AG08396 (cell line): Measurements from ENCODE around the gene RPA1.
"Not testable (repeated sequence)": the region's sequence is repeated elsewhere in the genome, so short reads cannot be mapped to it uniquely, and the experiment has no call there.

Source experiments
- DNase-seq: peaks from one replicate; pipeline ENCODE4 v3.0.0; 2012; ENCODE audit warnings: low spot score, mixed read lengths

Gene RPA1

DNA sequence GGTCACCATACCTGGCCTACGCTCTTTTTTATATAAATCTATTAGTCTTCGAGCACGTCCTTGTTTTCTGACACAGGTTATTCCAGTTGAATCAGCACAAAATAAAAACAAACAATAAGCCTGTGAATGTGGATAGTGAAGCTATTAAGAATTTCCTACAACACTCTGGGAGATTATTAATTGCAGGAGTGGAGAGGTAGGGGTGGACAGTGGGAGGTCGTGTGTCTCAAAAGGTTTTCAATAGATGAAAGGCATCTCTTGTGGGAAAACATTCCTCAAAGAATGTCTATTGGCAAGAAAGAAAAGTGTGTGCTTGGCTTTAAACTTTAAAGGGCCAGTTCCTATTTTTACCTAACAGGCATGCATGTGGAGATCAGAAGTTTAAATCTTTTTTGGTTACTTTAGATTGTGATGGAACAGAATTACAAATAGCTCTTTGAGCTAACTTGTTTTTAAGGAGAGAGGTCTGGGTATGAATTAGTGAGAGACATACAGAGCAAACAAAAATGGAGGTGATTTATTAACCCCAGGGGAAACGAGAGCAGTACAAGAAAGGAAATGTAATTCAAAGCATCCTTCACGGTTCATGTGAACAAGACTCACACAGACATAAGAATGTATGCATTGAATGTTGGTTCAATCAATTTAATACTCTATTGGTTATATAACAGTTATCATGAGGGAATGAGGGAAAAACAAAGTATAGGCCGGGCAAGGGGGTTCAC, 9.1 kb upstream of the RPA1 start:
- DNase-seq, result no peak

GRCh38 chr17:1829216-1829591, 601 bp upstream of the RPA1 start:
- peak; percentile 35 for DNase-seq

DNA sequence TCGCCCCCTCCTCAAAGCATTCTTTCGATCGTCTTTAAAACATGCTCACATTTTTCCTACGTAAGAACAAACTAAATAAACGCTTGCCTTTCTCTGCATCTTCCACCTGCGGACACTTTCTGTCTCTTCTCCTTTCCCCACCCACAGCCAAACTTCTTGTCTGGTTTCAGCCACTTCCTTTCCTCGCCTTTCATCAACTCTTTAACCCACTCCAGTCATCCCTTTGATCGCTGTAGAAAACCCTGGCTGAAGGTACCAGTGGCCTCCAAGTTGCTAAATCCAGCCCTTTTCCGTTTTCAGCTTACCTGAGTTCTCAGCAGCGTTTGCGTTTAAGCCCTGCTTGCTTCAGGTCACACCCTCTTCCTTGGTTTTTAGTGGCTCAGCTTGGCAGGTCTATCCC, 483 bp downstream of the RPA1 start:
- DNase-seq, result peak; percentile 13

DNA sequence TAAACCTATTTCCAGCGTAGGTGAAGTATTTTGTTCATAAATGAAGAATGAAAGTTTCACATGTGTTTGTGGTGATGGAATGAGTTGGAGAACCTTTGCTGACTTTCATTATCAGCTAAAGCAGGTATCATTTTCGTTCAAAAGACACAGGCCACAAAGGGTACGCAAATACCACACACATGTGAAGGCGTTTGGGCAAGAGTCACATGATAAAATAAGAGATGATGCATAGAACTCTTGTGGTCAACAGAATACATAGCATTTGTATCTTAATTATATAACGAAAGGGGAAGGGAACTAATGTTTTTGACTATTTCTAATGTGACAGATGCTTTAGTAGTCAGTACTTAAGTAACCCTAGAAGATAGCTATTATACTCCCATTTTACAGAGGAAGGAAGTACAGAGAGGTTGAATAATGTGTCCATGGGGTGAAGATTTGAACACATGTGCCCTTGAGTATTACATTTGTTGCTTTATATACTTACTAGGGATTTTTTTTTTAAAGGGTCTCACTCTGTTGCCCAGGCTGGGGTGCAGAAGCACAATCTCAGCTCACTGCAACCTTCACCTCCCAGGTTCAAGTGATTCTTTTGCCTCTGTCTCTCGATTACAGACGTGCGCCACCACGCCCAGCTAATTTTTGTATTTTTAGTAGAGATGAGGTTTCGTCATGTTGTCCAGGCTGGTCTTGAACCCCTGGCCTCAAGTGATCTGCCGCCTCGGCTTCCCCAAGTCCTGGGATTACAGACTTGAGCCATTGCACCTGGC, 4.8 kb downstream of the RPA1 start:
- no peak for DNase-seq

DNA sequence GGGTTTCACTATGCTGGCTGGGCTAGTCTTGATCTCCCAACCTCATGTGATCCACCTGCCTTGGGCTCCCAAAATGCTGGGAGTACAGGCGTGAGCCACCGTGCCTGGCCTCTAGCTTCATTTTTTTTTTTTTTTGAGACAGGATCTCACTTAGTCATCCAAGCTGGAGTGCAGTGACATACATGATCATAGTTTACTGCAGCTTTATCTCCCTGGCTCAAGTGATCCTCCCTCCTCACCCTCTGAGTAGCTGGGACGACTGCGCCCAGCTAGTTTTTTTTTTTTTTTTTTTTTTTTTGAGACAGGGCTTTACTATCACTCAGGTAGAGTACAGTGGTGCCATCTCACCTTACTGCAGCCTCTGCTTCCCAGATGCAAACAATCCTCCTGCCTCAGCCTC, 9.7 kb downstream of the RPA1 start:
- DNase-seq, result no peak

DNA sequence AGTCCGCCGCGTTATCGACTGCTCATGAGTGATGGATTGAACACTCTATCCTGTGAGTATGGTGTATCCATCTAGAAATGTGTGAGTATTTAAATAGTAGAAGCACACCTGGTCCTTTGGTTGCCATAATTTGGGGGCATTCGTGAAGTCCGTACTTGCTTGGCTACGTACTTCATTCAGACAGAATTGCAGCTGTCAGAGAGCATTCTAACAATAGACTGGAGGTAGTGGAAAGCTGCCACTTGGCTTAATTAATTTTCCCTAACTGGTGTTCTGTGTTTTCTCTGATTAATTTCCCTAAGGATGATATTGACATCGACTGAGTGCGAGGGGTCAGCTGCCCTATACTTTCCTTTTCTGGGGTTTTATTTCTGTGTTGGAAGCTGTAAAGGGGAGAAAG, 14.1 kb downstream of the RPA1 start:
- no peak for DNase-seq

DNA sequence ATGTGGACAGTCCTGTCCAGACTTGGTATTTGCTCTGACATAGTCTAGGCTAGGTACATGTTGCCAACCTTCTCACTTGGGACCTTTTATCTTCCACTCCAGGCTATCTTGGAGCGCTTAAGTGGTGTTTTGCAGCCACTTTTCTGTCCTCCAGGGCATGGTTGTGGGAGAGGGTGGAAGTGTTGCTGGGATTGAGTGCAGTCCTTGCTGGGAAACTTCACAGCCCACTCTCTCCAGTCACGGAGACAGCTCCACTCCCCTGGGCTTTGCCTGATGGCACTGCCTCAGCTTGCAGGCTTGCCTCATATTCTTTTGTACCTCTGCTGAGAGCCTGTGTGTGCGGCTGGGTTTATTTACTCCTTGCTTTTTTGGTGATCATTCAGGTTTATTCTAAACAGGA, 17.4 kb downstream of the RPA1 start:
- no peak for DNase-seq

GRCh38 chr17:1852327-1852726, 22.5 kb downstream of the RPA1 start:
- no peak for DNase-seq

- no peak for DNase-seq
Measured at GRCh38 chr17:1853698-1854097, 23.9 kb downstream of the RPA1 start.

DNA sequence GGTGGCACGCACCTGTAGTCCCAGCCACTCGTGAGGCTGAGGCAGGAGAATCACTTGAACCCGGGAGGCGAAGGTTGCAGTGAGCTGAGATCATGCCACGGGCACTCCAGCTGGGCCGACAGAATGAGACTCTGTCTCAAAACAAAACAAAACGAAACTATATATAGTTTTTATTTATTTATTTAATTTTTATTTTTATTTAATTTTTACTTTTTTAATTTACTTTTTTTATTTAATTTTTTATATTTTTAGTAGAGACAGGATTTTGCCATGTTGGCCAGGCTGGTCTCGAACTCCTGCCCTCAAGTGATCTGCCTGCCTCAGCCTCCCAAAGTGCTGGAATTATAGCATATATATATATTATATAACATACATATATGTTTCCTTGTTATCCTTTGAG, 26.7 kb downstream of the RPA1 start:
- DNase-seq, result not testable (repeated sequence)

DNA sequence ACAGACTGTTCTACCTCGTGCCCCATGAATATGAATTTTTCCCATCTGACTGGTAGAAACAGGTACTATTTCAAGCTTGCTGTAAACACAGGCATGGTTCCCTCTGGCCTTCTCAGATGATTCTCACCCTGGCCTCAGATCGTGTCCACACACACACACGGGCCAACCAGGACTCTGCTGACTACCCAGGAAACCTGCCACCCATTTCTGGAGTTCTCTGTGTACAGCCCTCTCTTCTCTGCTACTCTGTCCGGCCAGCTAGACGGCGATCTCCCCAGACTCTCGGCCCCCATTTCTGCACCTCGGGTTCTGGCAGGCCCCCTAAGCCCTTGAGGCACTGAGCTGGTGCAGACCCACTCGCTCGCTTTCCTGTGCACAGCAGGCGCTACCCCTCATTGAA, 31.2 kb downstream of the RPA1 start:
- no peak for DNase-seq

DNA sequence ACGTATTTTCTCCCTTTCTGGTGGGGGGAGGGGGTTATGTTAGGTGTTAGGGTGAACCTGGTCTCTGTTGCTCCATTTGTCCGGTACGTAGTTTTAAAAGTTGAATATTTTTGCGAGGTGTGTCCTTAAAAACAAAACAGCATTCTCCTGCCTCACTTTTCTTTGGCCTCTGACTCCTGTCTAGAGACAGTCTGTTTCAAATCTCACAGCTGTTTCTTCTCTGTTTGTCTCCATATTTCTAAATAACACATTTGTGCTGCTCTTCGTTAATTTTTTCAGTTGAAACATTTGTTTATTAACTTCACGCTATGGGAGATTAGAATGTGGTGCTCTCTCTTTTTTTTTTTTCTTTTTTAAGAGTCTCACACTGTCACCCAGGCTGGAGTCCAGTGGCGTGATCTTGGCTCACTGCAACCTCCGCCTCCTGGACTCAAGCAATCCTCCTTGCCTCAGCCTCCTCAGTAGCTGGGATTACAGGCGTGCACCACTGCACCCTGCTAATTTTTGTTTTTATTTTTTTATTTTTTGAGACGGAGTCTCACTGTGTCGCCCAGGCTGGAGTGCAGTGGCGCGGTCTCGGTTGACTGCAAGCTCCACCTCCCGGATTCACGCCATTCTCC, 31.7 kb downstream of the RPA1 start:
- DNase-seq, result no peak

GRCh38 chr17:1865252-1866037, 35.6 kb downstream of the RPA1 start:
- DNase-seq, result peak; percentile 49

- DNase-seq, result no peak
Measured at GRCh38 chr17:1867307-1867706, 37.5 kb downstream of the RPA1 start.

- no peak for DNase-seq
Measured at GRCh38 chr17:1868090-1868489, 38.3 kb downstream of the RPA1 start.

DNA sequence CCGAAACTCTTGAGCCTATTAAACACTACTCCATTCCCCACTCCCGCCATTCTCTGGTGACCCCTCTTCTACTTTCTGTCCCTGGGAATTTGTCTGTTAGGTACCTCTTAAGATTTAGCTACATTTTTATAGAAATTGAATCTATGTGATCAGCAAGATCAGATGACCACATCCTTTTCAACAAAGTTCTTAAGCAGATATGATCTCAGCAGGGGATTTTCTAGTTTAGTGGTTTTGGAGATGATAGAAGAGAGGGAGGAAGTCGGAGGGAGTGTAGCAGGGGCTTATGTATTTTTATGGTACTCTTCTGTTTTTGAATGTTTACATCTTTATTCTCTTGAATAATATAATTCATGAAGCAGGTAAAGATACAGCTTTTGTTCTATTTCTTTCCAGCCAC, 40.8 kb downstream of the RPA1 start:
- DNase-seq, result no peak

- DNase-seq, result no peak
Measured at GRCh38 chr17:1871756-1872155, 42.0 kb downstream of the RPA1 start.

GRCh38 chr17:1872254-1872653, 42.4 kb downstream of the RPA1 start:
- no peak for DNase-seq

DNA sequence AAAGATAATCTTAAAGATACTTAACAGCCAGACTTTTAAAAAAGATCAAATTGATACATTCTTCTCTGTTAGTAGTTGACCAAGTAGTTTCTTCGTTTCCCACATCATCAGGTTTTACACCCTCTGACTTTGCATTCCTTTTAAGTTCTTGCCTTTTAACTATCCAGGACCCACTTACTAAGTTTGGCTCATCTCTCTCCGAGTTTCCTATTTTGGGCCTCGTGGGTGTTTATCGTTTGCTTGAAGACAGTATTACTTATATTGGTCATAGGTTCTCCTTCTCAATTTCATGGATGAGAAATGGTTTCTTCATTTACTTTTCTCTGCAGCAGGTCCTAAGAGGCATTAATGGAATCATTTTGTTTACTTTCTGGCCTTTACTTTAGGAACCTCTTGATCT, 43.2 kb downstream of the RPA1 start:
- DNase-seq, result no peak

- no peak for DNase-seq
Measured at GRCh38 chr17:1873418-1873817, 43.6 kb downstream of the RPA1 start.

DNA sequence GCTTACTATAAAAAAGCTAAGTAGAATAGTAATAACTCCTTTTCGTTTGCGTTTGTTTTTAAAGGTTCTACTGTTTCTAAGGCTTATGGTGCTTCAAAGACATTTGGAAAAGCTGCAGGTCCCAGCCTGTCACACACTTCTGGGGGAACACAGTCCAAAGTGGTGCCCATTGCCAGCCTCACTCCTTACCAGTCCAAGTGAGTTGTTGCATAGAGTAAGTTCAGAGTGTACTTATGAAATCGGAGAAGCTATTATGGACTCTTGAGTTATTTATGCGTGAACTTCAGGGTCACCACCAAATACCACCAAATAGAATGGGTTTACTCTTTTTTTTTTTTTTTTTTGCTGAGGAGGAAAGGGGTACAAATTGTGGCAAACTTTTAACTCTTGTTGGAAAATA, 45.8 kb downstream of the RPA1 start:
- no peak for DNase-seq

- DNase-seq, result no peak
Measured at GRCh38 chr17:1878419-1879121, 48.8 kb downstream of the RPA1 start.
